WTC11 (cell line): ENCODE data around the gene CD80. TPM values are rescaled to one million over a fixed set of nuclear protein-coding genes. Genes with fewer than 3 reads are reported as not detected.
A peak's percentile ranks its signal among the peaks of the same experiment; 100 is the strongest.

ENCODE experiments used
- ATAC-seq: fragments of 200-7000 bp; cut with Tn5 transposase; 2 replicates; pipeline ENCODE4 v1.10.0; 2021; ENCODE audit warnings: mild to moderate bottlenecking, moderate library complexity
- CTCF ChIA-PET: fragments of 300-600 bp; sonication (Branson Sonifier 250); formaldehyde crosslinking; loops from one replicate; lab custom pipeline; 2021; ENCODE audit warnings: antibody characterized with exemption; lab: Charles Lee
- POLR2A ChIA-PET: fragments of 350-600 bp; sonication (Branson Sonifier 250); formaldehyde crosslinking; loops from one replicate; lab custom pipeline; 2021; ENCODE audit warnings: antibody characterized with exemption; lab: Charles Lee
- DNase-seq: peaks from one replicate; pipeline ENCODE4 v3.0.0; 2021; ENCODE audit warnings: low spot score
- H3K27ac Mint-ChIP-seq: 2 replicates; pipeline ENCODE4 v1.8.0; 2021; ENCODE audit warnings: mixed read lengths
- H3K27me3 Mint-ChIP-seq: 2 replicates; pipeline ENCODE4 v1.8.0; 2021; ENCODE audit warnings: low read depth, mild to moderate bottlenecking, moderate library complexity, mixed read lengths
- H3K36me3 Mint-ChIP-seq: 2 replicates; pipeline ENCODE4 v1.8.0; 2021; ENCODE audit warnings: mixed read lengths
- H3K4me1 Mint-ChIP-seq: 2 replicates; pipeline ENCODE4 v1.8.0; 2022; ENCODE audit warnings: mixed read lengths
- H3K4me3 Mint-ChIP-seq: 2 replicates; pipeline ENCODE4 v1.8.0; 2021; ENCODE audit warnings: mild to moderate bottlenecking, moderate library complexity, mixed read lengths
- H3K9me3 Mint-ChIP-seq: 2 replicates; pipeline ENCODE4 v1.8.0; 2021; ENCODE audit warnings: mixed read lengths
- ATF1 ChIP-seq: sonication (generic); formaldehyde crosslinking; IDR thresholded peaks from 2 replicates; pipeline ENCODE4 v1.8.1; 2023; ENCODE audit warnings: mild to moderate bottlenecking, moderate library complexity, missing genetic modification reagents
- CBFB ChIP-seq: sonication (generic); formaldehyde crosslinking; IDR thresholded peaks from 2 replicates; pipeline ENCODE4 v1.8.1; 2022; ENCODE audit warnings: mild to moderate bottlenecking, low read depth, missing genetic modification reagents
- CREB1 ChIP-seq: sonication (generic); formaldehyde crosslinking; IDR thresholded peaks from 2 replicates; pipeline ENCODE4 v1.8.0; 2023; ENCODE audit warnings: mild to moderate bottlenecking, missing genetic modification reagents
- CREM ChIP-seq: sonication (generic); formaldehyde crosslinking; IDR thresholded peaks from 2 replicates; pipeline ENCODE4 v1.8.1; 2022; ENCODE audit warnings: mild to moderate bottlenecking, missing genetic modification reagents, moderate library complexity
- ELF4 ChIP-seq: sonication (generic); formaldehyde crosslinking; IDR thresholded peaks from 2 replicates; pipeline ENCODE4 v1.8.1; 2022; ENCODE audit warnings: low read depth, mild to moderate bottlenecking, moderate library complexity, missing genetic modification reagents
- FOXJ3 ChIP-seq: sonication (generic); formaldehyde crosslinking; IDR thresholded peaks from 2 replicates; pipeline ENCODE4 v1.9.0; 2021; ENCODE audit warnings: missing genetic modification reagents, mild to moderate bottlenecking, borderline replicate concordance
- GABPB1 ChIP-seq: sonication (generic); formaldehyde crosslinking; IDR thresholded peaks from 2 replicates; pipeline ENCODE4 v1.8.1; 2023; ENCODE audit warnings: mild to moderate bottlenecking, missing genetic modification reagents
- NFATC4 ChIP-seq: fragments of 250-450 bp; sonication (Bioruptor Pico); IDR thresholded peaks from 2 replicates; pipeline ENCODE4 v1.9.0; 2021; ENCODE audit warnings: mild to moderate bottlenecking
- SOX15 ChIP-seq: fragments of 250-450 bp; sonication (Bioruptor Pico); IDR thresholded peaks from 2 replicates; pipeline ENCODE4 v1.9.0; 2021; ENCODE audit warnings: mild to moderate bottlenecking
- ZNF121 ChIP-seq: sonication (generic); formaldehyde crosslinking; IDR thresholded peaks from 2 replicates; pipeline ENCODE4 v1.8.0; 2023; ENCODE audit warnings: missing genetic modification reagents
- ZNF671 ChIP-seq: fragments of 250-450 bp; sonication (Bioruptor Pico); IDR thresholded peaks from 2 replicates; pipeline ENCODE4 v1.8.0; 2021; ENCODE audit warnings: mild to moderate bottlenecking
- total RNA-seq: library from RNA; stranded (reverse); gene quantifications from 3 replicates; pipeline ENCODE4 v1.2.3, GENCODE V29; 2021
- TF ChIP-seq, protein P1 (sequence below): sonication (generic); formaldehyde crosslinking; IDR thresholded peaks from 2 replicates; pipeline ENCODE4 v1.8.0; 2022; ENCODE audit warnings: missing genetic modification reagents
- TF ChIP-seq, protein P2 (sequence below): sonication (generic); formaldehyde crosslinking; IDR thresholded peaks from 2 replicates; pipeline ENCODE4 v1.8.0; 2023; ENCODE audit warnings: missing genetic modification reagents
- TF ChIP-seq, protein P3 (sequence below): sonication (generic); formaldehyde crosslinking; IDR thresholded peaks from 2 replicates; pipeline ENCODE4 v1.8.1; 2023; ENCODE audit warnings: mild to moderate bottlenecking, missing genetic modification reagents, moderate library complexity
- TF ChIP-seq, protein P4 (sequence below): fragments of 250-450 bp; sonication (Bioruptor Pico); IDR thresholded peaks from 2 replicates; pipeline ENCODE4 v1.9.0; 2021; ENCODE audit warnings: mild to moderate bottlenecking, borderline replicate concordance
- TF ChIP-seq, protein P5 (sequence below): sonication (generic); formaldehyde crosslinking; IDR thresholded peaks from 2 replicates; pipeline ENCODE4 v1.8.0; 2023; ENCODE audit warnings: mild to moderate bottlenecking, missing genetic modification reagents
- TF ChIP-seq, protein P6 (sequence below): fragments of 250-450 bp; sonication (Bioruptor Pico); IDR thresholded peaks from 2 replicates; pipeline ENCODE4 v1.9.0; 2021; ENCODE audit warnings: moderate library complexity, mild to moderate bottlenecking, inconsistent platforms, borderline replicate concordance
- TF ChIP-seq, protein P7 (sequence below): sonication (generic); formaldehyde crosslinking; IDR thresholded peaks from 2 replicates; pipeline ENCODE4 v1.8.1; 2023; ENCODE audit warnings: mild to moderate bottlenecking, missing genetic modification reagents
- TF ChIP-seq, protein P8 (sequence below): sonication (generic); formaldehyde crosslinking; IDR thresholded peaks from 2 replicates; pipeline ENCODE4 v1.8.1; 2023; ENCODE audit warnings: mild to moderate bottlenecking, missing genetic modification reagents, moderate library complexity

Gene CD80
- total RNA-seq, 1 experiment from 2014 or later, result 0.24 TPM

DNA sequence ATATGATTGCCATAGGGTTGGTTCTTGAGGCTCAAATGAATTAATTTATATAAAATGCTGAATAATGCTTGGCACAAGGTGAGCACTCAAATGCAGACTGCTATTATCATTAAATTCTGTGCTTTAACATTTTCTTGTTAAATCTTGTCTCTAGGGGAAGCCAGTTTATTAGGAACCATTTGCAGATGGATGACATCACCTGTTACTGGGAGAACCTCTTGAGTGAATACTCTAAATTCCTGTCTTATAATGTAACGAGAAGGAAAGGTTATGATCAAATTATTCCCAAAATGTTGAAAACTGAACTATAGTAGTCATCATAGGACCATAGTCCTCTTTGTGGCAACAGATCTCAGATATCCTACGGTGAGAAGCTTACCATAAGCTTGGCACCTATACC, 67.3 kb downstream of the CD80 start (continued):
- TF ChIP-seq, protein P1, sequence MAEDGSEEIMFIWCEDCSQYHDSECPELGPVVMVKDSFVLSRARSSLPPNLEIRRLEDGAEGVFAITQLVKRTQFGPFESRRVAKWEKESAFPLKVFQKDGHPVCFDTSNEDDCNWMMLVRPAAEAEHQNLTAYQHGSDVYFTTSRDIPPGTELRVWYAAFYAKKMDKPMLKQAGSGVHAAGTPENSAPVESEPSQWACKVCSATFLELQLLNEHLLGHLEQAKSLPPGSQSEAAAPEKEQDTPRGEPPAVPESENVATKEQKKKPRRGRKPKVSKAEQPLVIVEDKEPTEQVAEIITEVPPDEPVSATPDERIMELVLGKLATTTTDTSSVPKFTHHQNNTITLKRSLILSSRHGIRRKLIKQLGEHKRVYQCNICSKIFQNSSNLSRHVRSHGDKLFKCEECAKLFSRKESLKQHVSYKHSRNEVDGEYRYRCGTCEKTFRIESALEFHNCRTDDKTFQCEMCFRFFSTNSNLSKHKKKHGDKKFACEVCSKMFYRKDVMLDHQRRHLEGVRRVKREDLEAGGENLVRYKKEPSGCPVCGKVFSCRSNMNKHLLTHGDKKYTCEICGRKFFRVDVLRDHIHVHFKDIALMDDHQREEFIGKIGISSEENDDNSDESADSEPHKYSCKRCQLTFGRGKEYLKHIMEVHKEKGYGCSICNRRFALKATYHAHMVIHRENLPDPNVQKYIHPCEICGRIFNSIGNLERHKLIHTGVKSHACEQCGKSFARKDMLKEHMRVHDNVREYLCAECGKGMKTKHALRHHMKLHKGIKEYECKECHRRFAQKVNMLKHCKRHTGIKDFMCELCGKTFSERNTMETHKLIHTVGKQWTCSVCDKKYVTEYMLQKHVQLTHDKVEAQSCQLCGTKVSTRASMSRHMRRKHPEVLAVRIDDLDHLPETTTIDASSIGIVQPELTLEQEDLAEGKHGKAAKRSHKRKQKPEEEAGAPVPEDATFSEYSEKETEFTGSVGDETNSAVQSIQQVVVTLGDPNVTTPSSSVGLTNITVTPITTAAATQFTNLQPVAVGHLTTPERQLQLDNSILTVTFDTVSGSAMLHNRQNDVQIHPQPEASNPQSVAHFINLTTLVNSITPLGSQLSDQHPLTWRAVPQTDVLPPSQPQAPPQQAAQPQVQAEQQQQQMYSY (CRISPR knock-in tag), result no peak
- TF ChIP-seq ELF4 (CRISPR knock-in tag), result no peak
- TF ChIP-seq, protein P2, sequence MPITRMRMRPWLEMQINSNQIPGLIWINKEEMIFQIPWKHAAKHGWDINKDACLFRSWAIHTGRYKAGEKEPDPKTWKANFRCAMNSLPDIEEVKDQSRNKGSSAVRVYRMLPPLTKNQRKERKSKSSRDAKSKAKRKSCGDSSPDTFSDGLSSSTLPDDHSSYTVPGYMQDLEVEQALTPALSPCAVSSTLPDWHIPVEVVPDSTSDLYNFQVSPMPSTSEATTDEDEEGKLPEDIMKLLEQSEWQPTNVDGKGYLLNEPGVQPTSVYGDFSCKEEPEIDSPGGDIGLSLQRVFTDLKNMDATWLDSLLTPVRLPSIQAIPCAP (CRISPR knock-in tag), result no peak
- TF ChIP-seq, protein P3, sequence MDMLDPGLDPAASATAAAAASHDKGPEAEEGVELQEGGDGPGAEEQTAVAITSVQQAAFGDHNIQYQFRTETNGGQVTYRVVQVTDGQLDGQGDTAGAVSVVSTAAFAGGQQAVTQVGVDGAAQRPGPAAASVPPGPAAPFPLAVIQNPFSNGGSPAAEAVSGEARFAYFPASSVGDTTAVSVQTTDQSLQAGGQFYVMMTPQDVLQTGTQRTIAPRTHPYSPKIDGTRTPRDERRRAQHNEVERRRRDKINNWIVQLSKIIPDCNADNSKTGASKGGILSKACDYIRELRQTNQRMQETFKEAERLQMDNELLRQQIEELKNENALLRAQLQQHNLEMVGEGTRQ (CRISPR knock-in tag), result no peak

DNA sequence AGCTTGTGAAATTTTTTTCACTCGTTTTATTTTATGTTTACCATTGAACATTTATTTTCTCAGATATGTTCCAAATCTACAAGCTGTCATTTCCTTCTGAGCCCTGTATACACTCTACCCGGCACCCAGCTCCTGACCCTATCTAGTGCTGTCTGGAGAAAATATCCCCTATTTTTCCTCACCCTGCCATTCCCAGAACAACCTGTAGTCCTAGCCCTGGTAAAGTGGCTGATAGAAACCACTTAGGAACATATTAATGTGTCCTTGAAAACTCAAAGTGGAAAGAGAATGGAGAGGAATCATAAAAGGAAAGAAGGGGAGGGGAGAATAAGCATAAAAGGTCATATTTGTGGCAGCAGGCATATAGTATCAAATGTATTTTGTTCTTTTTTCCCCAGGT, 69.3 kb downstream of the CD80 start:
- POLR2A ChIA-PET, result no interaction called here
- peak; percentile 79; the same call in 1 of the 2 replicates for ATAC-seq
- no peaks in the 10 kb centered on the region for H3K9me3 Mint-ChIP-seq
- no peak overlapping the region for H3K4me3 Mint-ChIP-seq
- TF ChIP-seq, protein P4, sequence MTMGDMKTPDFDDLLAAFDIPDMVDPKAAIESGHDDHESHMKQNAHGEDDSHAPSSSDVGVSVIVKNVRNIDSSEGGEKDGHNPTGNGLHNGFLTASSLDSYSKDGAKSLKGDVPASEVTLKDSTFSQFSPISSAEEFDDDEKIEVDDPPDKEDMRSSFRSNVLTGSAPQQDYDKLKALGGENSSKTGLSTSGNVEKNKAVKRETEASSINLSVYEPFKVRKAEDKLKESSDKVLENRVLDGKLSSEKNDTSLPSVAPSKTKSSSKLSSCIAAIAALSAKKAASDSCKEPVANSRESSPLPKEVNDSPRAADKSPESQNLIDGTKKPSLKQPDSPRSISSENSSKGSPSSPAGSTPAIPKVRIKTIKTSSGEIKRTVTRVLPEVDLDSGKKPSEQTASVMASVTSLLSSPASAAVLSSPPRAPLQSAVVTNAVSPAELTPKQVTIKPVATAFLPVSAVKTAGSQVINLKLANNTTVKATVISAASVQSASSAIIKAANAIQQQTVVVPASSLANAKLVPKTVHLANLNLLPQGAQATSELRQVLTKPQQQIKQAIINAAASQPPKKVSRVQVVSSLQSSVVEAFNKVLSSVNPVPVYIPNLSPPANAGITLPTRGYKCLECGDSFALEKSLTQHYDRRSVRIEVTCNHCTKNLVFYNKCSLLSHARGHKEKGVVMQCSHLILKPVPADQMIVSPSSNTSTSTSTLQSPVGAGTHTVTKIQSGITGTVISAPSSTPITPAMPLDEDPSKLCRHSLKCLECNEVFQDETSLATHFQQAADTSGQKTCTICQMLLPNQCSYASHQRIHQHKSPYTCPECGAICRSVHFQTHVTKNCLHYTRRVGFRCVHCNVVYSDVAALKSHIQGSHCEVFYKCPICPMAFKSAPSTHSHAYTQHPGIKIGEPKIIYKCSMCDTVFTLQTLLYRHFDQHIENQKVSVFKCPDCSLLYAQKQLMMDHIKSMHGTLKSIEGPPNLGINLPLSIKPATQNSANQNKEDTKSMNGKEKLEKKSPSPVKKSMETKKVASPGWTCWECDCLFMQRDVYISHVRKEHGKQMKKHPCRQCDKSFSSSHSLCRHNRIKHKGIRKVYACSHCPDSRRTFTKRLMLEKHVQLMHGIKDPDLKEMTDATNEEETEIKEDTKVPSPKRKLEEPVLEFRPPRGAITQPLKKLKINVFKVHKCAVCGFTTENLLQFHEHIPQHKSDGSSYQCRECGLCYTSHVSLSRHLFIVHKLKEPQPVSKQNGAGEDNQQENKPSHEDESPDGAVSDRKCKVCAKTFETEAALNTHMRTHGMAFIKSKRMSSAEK (CRISPR knock-in tag), result no peak
- TF ChIP-seq ATF1, result no peak
- no peak for TF ChIP-seq FOXJ3
- TF ChIP-seq, all 79 proteins: peak for 0
- CTCF ChIA-PET, result interaction anchor here (1.3 kb wide), 1 partner anchor 111 kb away, joined by 4 read pairs; no protein-coding TSS in a partner anchor
- no peaks in the 10 kb centered on the region for H3K27me3 Mint-ChIP-seq
- no peak for DNase-seq
- H3K4me1 Mint-ChIP-seq, result no peaks in the 10 kb centered on the region
- H3K36me3 Mint-ChIP-seq, result peaks cover 26% of the 10 kb centered on the region
- H3K27ac Mint-ChIP-seq, result no peak overlapping the region

DNA sequence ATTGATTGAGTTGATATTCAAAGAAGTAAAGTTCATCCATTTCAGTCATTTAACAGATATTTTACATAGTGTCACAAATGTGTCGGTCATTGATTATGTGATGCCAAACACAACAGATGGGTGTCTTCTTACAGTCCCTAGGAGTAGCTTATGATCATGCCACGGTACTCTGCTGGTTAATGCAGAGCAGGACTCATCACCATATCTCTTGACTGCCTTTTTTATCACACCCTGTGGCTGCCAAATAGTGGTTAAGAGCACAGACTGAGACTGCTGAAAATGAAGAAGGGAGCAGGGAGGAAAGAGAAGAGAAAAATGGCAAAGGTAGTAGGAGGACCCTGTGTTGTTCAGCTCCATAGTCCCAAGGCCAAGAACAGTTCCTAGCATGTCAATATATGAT, 73.9 kb downstream of the CD80 start:
- Mint-ChIP-seq H3K9me3 (no peaks in the 10 kb centered on the region), H3K27me3 (no peaks in the 10 kb centered on the region), H3K36me3 (peaks cover 16% of the 10 kb centered on the region), H3K4me3 (no peak overlapping the region), H3K4me1 (no peaks in the 10 kb centered on the region), H3K27ac (no peak overlapping the region)
- POLR2A ChIA-PET, result no interaction called here
- DNase-seq (no peak), ATAC-seq (no peak)
- CTCF ChIA-PET, result interaction anchor here (0.6 kb wide), 1 partner anchor 17 kb away, joined by 3 read pairs; the partner anchor contains the start of gene POGLUT1
- no peak for TF ChIP-seq ZNF671 (CRISPR knock-in tag)
- no peak for TF ChIP-seq SOX15 (CRISPR knock-in tag)
- TF ChIP-seq, protein P5, sequence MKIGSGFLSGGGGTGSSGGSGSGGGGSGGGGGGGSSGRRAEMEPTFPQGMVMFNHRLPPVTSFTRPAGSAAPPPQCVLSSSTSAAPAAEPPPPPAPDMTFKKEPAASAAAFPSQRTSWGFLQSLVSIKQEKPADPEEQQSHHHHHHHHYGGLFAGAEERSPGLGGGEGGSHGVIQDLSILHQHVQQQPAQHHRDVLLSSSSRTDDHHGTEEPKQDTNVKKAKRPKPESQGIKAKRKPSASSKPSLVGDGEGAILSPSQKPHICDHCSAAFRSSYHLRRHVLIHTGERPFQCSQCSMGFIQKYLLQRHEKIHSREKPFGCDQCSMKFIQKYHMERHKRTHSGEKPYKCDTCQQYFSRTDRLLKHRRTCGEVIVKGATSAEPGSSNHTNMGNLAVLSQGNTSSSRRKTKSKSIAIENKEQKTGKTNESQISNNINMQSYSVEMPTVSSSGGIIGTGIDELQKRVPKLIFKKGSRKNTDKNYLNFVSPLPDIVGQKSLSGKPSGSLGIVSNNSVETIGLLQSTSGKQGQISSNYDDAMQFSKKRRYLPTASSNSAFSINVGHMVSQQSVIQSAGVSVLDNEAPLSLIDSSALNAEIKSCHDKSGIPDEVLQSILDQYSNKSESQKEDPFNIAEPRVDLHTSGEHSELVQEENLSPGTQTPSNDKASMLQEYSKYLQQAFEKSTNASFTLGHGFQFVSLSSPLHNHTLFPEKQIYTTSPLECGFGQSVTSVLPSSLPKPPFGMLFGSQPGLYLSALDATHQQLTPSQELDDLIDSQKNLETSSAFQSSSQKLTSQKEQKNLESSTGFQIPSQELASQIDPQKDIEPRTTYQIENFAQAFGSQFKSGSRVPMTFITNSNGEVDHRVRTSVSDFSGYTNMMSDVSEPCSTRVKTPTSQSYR (CRISPR knock-in tag), result no peak
- no peak for TF ChIP-seq CBFB
- no peak for TF ChIP-seq ZNF121 (CRISPR knock-in tag)
- TF ChIP-seq, protein P6, sequence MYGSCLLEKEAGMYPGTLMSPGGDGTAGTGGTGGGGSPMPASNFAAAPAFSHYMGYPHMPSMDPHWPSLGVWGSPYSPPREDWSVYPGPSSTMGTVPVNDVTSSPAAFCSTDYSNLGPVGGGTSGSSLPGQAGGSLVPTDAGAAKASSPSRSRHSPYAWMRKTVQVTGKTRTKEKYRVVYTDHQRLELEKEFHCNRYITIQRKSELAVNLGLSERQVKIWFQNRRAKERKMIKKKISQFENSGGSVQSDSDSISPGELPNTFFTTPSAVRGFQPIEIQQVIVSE (CRISPR knock-in tag), result no peak
- no peak for TF ChIP-seq CREM
- TF ChIP-seq, protein P7, sequence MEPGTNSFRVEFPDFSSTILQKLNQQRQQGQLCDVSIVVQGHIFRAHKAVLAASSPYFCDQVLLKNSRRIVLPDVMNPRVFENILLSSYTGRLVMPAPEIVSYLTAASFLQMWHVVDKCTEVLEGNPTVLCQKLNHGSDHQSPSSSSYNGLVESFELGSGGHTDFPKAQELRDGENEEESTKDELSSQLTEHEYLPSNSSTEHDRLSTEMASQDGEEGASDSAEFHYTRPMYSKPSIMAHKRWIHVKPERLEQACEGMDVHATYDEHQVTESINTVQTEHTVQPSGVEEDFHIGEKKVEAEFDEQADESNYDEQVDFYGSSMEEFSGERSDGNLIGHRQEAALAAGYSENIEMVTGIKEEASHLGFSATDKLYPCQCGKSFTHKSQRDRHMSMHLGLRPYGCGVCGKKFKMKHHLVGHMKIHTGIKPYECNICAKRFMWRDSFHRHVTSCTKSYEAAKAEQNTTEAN (CRISPR knock-in tag), result no peak
- no peak for TF ChIP-seq CREB1
- TF ChIP-seq, protein P8, sequence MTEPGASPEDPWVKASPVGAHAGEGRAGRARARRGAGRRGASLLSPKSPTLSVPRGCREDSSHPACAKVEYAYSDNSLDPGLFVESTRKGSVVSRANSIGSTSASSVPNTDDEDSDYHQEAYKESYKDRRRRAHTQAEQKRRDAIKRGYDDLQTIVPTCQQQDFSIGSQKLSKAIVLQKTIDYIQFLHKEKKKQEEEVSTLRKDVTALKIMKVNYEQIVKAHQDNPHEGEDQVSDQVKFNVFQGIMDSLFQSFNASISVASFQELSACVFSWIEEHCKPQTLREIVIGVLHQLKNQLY (CRISPR knock-in tag), result no peak
- no peak for TF ChIP-seq NFATC4 (CRISPR knock-in tag)
- TF ChIP-seq GABPB1 (CRISPR knock-in tag), result no peak
